Cardiac muscle cell (in vitro differentiated cells and primary cell): ENCODE results near the gene TSPAN11. TPM values are rescaled to one million over a fixed set of nuclear protein-coding genes. Genes with fewer than 3 reads are reported as not detected.

Experiments
- DNase-seq, 2 donors: peaks; one replicate each; pipeline versions ENCODE4 v3.0.0 to v3.0.0-alpha.2; 2010 to 2017; ENCODE audit warnings: low read depth in 1 of 2, low spot score in 1 of 2
- H3K27ac ChIP-seq: fragments of 200-600 bp; sonication (generic); 2 replicates; pipeline ENCODE4 v1.5.1; 2016
- H3K27me3 ChIP-seq: fragments of 200-600 bp; sonication (generic); 2 replicates; pipeline ENCODE4 v1.6.0; 2016; ENCODE audit warnings: control low read depth
- H3K36me3 ChIP-seq: fragments of 200-600 bp; sonication (generic); 2 replicates; pipeline ENCODE4 v1.5.1; 2016; ENCODE audit warnings: control low read depth
- H3K4me1 ChIP-seq: fragments of 200-600 bp; sonication (generic); 2 replicates; pipeline ENCODE4 v1.8.1; 2017; ENCODE audit warnings: low read depth, mild to moderate bottlenecking, mixed run types
- H3K4me3 ChIP-seq: fragments of 200-600 bp; sonication (generic); 2 replicates; pipeline ENCODE4 v1.5.1; 2016; ENCODE audit warnings: mild to moderate bottlenecking
- H3K9me3 ChIP-seq: fragments of 200-600 bp; sonication (generic); 2 replicates; pipeline ENCODE4 v1.5.1; 2017; ENCODE audit warnings: low read depth, mild to moderate bottlenecking, control low read depth
- CTCF ChIP-seq: IDR thresholded peaks from 2 replicates; pipeline ENCODE4 v1.5.1; 2012; ENCODE audit warnings: low read depth, mild to moderate bottlenecking, low read length
- polyA plus RNA-seq: library from polyadenylated mRNA; unstranded; fragments of >200 nt; fragmentation: Nextera tagmentation; extraction: Ambion mirVana; gene quantifications from 2 replicates; pipeline ENCODE4 v1.2.1, GENCODE V29; 2016
- total RNA-seq: library from RNA; depleted of rRNA; stranded (reverse); fragments of >200 nt; gene quantifications from 2 replicates; pipeline ENCODE4 v1.2.3, GENCODE V29; 2016

TSPAN11 gene
- total and polyA plus RNA-seq, 2 experiments from 2014 or later: 11.1 to 26.1 TPM

DNA sequence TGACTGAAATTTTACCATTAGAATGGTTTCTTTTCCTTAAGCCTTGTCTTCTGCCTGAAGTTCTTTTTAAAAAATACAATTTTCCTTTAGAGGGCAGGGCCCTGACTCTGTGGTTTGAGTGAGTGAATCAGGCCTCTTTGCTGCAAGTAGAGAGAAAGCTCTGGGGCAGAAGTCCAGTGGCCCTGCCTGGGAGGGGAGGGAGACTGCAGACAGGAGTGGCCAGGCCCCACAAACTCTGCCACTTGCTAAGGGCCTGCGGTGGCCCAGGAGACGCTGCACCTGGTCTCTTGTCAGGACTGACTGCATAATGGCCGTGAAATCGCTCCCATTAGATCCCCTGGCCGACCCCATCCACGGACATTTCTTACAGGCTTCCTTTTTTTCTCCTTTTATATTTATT is 25.5 kb downstream of the TSPAN11 start:
- Histone ChIP-seq H3K27ac (no peak overlapping the region), H3K9me3 (no peaks in the 10 kb centered on the region), H3K27me3 (no peaks in the 10 kb centered on the region), H3K4me1 (peaks cover 8% of the 10 kb centered on the region), H3K4me3 (no peak overlapping the region), H3K36me3 (no peaks in the 10 kb centered on the region)
- no peak for DNase-seq
- no peak for TF ChIP-seq CTCF

- Histone ChIP-seq H3K4me3 (no peak overlapping the region), H3K27ac (no peak overlapping the region), H3K9me3 (no peaks in the 10 kb centered on the region), H3K27me3 (no peaks in the 10 kb centered on the region), H3K4me1 (peaks cover 8% of the 10 kb centered on the region), H3K36me3 (no peaks in the 10 kb centered on the region)
- no peak for DNase-seq
- TF ChIP-seq CTCF: no peak
Observed at GRCh38 chr12:30953257-30953656, 26.7 kb downstream of the TSPAN11 start.

- no peak overlapping the region for H3K4me3 ChIP-seq
- H3K36me3 ChIP-seq: no peaks in the 10 kb centered on the region
- no peaks in the 10 kb centered on the region for H3K9me3 ChIP-seq
- no peaks in the 10 kb centered on the region for H3K27me3 ChIP-seq
- TF ChIP-seq CTCF: no peak
- H3K27ac ChIP-seq: peak overlapping the region; percentile 50
- peaks cover 8% of the 10 kb centered on the region for H3K4me1 ChIP-seq
- DNase-seq: peak in 1 of 2 donors; percentile 51
Observed at GRCh38 chr12:30953951-30954751, 27.6 kb downstream of the TSPAN11 start.

- Histone ChIP-seq H3K27me3 (no peaks in the 10 kb centered on the region), H3K4me1 (peaks cover 8% of the 10 kb centered on the region), H3K36me3 (no peaks in the 10 kb centered on the region), H3K4me3 (no peak overlapping the region), H3K27ac (no peak overlapping the region), H3K9me3 (no peaks in the 10 kb centered on the region)
- DNase-seq: no peak
- no peak for TF ChIP-seq CTCF
Observed at GRCh38 chr12:30955214-30955613, 28.7 kb downstream of the TSPAN11 start.

GRCh38 chr12:30959110-30959710 is 32.7 kb downstream of the TSPAN11 start:
- H3K9me3 ChIP-seq: no peaks in the 10 kb centered on the region
- DNase-seq: no peak
- H3K36me3 ChIP-seq: no peaks in the 10 kb centered on the region
- H3K27me3 ChIP-seq: no peaks in the 10 kb centered on the region
- no peak for TF ChIP-seq CTCF
- H3K4me1 ChIP-seq: peaks cover under 1% of the 10 kb centered on the region
- H3K4me3 ChIP-seq: no peak overlapping the region
- H3K27ac ChIP-seq: no peak overlapping the region
